ENCODE measurements around the gene LIN7A.

LIN7A gene, protein sequence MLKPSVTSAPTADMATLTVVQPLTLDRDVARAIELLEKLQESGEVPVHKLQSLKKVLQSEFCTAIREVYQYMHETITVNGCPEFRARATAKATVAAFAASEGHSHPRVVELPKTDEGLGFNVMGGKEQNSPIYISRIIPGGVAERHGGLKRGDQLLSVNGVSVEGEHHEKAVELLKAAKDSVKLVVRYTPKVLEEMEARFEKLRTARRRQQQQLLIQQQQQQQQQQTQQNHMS

DNA sequence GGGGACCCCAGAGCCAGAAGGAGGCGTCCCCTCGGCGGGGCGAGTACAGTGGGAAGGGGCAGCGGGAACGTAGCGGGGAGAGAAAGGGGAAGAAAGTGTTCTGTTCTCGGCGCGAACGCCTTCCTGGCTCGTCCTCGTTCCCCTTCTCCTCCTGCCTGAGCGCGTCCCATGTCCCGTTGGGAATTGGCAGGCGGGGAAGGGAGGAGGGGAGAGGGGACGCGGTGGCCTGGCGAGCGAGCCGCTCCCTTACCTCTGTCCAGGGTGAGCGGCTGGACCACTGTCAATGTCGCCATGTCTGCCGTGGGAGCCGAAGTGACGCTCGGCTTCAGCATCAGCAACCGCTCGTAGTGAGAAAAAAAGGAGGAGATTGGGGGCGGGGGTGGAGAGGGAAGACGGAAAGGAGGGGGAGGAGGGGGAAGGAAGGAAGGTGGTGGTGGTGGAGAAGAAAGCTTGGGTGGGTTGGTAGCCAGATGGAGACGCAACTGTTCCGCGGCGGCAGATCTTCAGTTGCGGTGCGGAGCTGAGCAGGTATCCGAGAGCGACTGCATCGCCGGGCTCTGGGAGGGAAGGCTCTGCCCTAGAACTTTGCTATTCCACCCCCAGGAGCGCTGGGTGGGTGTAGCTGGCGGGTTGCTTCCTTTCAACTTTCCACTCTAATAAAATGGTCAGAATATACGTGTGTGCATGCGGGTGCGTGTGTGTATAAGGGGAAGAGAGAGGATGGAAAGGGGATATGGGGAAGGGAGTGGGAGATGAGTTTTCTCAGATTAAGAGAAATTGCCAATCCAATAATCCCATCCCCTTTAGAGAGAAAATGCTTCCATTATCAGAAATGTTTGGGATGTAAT, at the start of gene LIN7A:
Gene LIN7A (minus strand): TSS at position 544 of the 848 bp plus-strand sequence. CDS start 212 bp downstream, at position 332.
- DNase-seq: peak; percentile 60

DNA sequence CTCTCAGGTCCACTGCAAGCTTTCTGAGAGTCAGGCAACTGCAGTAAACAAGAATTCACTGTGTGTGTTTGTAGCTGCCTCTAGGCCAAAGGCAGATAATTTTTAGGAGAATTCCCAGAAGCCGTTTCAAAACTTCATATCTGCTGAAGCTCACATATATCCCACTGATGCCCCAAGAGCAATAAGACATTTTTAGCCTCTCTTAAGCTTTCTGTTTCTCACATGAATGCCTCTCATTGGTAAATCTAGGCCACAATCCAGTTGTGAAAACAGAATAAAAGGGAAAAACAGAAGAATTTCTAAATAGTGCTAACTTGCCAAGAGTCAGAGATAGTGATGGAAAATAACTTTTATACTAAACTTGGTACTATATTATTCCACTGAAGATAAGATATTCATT, 48.5 kb upstream of the LIN7A start:
- DNase-seq: no peak

DNA sequence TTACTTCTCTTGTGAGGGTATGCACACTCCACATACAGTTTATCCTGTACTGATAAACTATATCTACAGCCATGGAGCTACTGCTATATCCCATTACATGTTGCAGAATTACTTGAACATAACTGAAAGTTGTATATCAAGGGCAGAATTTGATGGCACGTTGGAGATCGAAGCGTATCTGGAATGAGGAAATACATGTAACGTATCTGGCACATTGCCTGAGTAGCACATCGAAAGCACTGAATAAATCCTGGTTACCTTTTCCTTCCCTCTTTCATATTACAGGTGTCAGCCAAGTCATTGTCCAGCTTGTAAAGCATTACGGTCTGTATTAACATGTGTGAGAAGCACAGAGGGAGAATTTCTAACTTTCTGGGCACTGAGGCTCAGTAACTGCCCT, 42.1 kb upstream of the LIN7A start:
- no peak for DNase-seq

DNA sequence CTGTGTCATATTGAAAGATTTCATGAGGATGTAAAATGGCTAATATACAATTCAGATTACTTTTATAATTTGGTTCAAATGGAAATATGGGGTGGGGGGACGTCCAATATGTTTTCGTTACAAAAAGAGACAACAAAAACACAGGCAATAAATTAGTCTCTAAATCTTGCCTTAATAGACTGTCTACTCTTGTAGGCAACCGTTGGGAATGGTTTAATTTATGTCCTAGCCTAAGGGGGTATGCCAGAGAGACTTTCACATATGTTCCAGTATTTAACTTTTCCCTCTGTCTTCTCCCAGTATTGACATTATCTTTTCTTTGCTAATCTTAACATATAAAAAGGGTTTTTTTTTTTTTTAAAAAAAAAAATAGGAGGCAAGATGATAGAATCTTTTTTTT, 41.5 kb upstream of the LIN7A start:
- DNase-seq: no peak

DNA sequence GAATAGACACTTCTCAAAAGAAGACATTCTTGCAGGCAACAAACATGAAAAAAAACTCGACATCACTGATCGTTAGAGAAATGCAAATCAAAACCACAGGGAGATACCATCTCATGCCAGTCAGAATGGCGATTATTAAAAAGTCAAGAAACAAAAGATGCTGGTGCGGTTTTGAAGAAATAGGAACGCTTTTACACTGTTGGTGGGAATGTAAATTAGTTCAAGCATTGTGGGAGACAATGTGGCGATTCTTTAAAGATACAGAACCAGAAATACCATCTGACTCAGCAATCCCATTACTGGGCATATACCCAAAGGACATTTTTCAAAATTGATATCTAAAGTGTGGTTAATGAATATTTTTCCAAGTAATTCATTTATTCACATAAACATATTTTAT, 39.6 kb upstream of the LIN7A start:
- no peak for DNase-seq

DNA sequence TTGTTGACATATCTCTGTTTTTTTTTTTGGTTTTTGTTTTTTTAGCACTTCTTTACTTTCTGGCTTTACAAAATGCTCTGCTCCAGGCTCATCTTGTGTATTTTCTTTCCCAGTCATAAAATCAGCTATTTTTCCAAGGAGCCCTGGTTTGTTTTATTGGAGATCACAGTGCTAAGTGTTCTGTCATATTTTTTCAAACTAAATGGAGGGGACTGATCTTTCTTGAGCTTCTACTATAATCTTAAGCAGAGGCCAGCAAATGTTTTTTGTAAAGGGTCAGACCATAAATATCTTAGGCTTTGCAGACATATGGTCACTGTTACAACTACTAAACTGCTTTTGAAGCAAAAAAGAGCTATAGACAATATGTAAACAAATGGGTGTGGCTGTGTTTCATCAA, 30.6 kb upstream of the LIN7A start:
- no peak for DNase-seq

DNA sequence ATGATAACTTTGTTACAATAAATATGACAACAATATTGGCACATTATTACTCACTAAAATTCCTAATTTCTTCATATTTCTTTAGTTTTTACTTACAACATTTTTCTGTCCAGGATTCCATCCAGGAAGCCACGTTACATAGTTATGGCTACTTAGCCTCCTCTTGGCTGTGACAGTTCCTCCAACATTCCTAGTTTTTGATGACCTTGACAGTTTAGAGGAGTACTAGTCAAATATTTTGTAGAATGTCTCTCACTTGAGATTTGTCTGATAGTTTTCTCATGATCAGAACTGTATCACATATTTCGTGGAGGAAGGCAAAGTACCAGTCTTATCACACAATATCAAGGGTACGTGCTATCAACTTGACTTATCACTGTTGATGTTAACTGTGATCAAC, 29.8 kb upstream of the LIN7A start:
- no peak for DNase-seq

DNA sequence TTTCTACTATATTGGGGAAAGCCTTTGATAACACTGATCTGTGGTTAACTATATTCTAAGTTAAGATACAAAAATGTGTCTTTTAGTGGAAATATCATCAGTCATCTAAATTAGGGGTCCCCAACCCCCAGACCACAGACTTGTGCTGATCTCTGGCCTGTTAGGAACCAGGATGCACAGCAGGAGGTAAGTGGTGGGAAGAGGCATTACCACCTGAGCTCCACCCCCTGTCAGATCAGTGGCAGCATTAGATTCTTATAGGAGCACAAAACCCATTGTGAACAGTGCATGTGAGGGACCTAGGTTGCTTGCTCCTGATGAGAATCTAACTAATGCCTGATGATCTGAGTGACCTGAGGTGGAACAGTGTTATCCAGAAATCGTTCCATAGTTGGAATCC, 28.3 kb upstream of the LIN7A start:
- no peak for DNase-seq

DNA sequence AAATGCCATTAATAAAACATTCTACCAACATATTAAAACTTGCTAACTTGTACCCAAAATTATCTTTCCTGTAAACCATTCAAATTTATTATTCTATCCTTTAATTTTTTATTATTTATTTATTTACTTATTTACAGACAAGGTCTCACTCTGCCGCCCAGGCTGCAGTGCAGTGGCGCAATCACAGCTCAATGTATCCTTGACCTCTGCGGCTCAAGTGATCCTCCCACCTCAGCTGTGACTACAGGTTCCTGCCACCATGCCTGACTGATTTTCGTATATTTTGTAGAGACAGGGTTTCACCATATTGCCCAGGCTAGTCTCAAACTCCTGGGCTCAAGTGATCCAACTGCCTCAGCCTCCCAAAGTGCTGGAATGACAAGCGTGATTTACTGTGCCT, 20.4 kb upstream of the LIN7A start:
- no peak for DNase-seq

DNA sequence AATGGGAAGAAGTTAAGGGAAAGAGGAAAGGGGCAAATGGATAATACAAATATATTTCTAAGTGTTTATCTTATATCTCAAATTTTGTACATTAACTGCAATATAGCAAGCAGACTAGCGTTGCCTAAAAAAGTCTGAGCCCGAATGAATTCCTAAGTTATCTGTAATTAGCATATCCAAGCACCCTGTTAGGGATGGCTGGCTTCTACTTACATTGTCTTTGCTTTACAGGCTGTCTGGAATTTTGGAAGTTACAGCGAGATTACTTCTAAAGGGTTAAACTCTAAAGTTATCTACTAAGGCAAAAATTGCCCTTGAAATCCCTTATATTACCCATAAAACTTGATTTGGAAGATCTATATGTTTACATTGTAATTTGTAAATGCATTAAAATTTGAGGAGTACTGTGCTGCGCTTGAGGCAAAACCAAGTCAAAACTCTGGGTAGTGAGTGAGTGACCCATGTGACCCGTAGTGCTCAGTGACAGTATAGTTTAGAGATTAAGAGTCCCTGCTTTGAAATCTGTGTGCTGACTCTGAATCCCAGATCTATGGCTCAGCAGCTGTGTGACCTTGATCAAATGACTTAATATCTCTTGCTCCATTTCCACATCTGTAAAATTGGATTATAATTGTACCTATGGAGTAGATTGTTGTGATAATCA, 17.3 kb upstream of the LIN7A start:
- DNase-seq: no peak

DNA sequence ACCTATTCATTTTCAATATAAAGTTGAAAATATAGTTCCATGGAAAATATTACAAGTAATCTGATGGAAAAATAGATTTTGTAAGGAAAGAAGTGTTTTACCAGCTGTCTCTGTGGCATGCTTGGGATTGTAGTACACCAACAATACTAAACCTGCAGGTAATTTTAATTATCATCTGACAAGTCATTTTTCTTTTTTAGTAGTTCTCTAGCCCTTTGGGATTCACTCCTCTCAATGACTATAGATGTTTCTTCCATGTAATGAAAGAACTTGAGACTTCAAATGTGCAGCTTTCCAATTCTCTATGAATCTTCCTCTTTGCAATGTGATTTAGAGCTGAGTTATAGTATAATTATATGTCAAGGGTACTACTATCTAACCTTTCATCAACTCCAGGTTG, 14.7 kb upstream of the LIN7A start:
- DNase-seq: no peak

DNA sequence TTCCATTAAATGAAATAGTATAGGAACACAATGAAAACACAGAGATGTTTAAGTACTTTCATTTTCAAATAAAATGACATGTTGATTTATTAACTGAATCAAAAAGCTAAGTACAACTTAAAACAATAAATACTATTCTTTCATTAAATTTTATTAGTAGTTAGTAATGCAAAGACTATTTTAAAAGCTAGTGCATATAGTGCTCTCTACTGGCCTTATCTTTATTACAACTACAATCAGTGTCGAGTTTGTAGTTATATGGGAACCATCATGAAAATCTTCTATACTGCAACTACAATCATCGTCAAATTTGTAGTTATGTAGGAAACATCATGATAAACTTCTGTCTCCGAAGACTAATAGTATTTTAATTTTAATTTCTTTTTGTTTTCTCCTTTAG, 8.9 kb upstream of the LIN7A start:
- DNase-seq: no peak

DNA sequence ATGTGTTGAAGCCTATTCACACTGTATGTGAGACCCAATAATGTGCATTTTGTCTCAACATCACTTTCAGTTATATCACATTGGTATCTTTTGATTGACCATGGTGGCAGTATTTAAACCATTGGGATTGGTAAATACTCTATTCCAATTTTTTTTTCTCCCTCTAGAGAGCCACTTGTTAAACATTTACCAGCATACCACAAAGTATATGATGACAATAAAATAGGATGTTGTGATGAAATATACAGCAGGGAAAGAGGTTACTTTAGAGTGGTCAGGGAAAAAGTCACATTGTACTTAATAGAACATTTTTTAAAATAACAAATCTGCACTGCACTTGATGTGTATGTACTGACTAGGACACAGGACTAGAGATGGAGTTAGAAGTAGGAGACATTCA, 5.6 kb upstream of the LIN7A start:
- no peak for DNase-seq

DNA sequence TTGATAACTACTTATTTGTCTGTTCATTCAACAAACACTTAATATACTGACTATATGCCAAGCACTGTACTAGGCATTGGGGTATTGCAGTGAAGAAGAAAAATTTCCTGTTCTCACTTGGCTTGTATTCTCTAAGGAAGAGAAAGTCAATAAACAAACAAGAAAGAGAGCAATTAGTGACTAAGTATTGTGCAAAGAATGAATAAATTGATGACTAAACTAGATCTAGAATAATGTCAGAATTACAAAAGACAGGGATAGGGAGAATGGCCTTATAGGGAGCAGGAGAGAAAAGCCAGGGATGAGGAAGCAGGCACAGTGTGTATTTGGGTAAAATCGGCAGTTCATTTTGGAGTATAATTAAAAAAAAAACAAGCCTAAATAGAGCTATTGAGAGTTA, 4.2 kb upstream of the LIN7A start:
- DNase-seq: no peak

DNA sequence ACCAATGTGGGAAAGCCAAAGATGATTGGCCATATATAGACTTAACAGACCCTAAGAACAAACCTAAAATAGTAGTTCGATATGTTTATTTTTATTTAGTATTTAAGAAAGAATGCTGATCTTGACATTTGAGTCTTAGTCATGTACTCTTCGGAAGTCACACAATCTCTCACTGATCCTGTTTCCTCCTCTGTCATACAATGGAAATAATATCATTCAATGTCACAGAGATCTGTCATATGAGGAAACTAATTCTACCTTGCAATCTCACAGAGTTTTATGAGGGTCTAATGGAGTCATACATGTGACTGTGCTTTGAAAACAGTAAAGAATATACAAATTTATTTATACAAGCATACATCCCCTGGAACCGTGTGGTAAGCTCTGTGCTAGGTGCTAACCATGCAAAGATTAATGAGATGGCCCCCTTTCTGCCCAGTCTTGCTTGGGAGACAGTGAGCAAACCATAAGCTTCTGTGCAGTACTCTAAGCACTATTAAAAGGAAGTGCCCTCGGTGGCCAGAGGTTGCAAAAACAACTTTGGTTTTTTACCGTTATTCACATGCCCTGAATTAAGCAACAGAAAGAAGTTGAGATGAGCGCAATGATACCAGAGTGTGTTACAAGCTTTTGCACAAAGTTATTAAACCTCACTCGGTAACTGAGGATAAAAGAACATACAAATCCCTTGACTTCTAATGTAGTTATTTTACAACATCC, 1.7 kb upstream of the LIN7A start:
- DNase-seq: peak; percentile 43

DNA sequence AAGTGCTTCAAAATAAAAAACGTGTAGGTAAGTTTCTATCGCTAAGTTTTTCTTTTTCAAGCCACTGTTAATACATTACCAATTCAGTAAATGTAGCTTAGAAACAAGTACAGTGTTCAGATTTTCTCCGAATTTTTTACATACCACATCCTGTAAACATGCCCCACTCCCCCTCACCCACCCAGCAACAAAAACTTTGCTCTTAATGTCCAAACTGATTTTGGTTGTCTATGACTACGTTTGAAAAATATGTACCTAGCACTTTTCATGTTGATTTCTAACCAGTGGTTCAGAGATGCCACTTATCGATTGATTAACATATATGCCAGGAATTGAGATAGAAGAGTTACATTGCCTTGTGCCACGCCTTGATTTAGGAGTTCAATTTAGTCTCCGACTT, 663 bp upstream of the LIN7A start:
- DNase-seq: no peak

DNA sequence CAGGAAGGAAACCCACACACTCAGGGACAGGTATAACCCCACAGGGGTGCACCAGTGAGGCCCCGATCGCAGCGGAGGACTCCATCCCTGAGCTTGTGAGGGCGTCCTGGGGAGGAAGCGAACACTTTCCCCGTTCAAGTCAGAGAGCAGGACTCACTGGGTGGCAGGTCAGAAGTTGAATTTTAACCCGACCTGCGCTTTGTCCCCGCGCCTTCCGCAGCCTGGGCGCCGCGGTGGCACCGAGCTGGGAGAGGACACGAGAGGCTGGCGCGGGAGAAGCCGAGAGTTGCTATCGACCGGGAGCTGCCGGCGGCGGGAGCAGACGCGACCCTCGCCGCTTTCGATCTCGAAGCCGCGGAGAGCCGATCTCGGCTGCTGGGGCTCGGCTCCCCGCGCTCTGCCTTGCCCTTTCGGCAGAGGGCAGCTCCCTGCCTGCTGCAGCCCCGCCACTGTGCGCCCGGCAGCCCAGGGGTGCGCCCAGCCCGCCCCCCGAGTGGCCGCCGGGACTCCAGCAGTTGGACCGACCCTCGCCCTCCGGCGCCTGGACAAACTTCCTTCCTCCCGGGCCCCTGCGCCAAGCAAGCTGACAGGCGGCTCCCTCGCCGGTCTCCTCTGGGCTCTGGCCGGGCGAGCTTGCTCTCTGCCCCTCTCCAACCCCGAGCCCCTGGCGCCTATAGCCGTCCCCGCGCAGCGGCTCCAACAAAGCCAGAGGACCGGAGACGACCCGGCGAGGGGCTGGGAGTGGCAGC, 918 bp downstream of the LIN7A start:
- no peak for DNase-seq

DNA sequence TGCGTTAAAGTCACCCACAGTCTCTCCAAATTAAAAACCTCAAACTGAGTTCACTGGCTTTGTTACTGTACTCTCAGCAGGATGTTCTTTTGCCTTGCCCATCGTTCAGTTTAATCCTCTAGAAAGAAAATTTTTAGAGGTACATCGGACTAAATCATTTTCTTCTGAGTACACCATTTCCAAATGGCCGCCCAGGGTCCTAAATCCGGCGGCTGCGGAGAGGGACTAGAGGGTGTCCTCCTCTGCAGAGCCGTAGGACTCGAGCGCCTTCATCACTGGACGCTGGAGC, 1.4 kb downstream of the LIN7A start:
- peak; percentile 38 for DNase-seq

DNA sequence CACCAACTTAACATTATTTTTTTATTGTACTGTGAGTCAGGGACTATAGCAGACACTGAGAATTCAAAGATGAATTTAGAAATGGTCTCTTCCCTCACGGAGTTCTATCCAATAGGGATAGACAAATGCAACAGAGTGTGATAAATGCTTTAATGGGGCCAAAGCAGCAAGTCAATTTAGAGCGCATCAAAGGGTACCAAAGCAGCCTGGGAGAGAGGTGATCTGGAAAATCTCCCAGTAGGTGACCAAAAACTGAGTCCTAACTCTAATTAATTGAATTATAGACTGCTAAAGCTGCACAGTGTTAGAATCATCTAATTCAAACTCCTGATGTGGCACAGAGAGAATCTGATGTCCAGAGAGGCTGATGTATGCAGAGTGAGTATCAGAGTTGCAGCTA, 2.6 kb downstream of the LIN7A start:
- DNase-seq: peak; percentile 30

DNA sequence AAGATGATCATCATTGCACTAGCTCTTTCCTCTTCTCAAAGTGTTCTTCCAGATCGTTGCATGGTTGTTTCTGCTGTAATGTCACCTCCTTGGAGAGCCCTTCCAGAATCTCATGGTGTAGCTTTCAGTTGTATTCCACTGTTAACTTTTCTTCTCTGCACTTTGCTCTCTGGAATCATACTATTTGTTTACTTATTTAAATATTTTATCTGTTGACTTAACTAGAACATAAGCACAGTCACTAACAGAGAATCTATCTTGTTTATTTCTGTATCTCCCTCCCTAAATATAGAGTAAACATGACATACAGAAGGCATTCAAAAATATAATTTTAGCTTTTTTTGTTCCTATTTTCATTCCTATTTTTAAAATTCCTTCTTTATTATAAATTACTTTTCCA, 11.8 kb downstream of the LIN7A start:
- DNase-seq: no peak

DNA sequence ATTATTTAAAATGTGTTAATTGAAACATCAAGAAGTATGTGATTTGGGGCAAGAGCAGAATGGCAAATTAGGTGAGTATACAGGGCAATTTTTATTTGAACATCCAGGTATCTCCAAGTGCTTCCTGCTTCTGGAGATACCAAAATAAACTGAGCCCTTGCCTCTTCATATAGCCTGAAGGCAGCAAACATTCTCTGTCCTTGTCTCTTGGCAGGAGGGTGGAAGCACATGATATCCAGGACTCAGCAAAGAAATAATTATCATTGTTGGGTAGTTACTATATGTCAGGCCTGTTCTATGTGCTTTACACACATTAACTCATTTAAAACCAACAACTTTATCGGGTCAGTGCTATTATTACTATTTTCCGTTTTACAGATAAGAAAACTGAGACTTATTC, 12.5 kb downstream of the LIN7A start:
- DNase-seq: no peak

DNA sequence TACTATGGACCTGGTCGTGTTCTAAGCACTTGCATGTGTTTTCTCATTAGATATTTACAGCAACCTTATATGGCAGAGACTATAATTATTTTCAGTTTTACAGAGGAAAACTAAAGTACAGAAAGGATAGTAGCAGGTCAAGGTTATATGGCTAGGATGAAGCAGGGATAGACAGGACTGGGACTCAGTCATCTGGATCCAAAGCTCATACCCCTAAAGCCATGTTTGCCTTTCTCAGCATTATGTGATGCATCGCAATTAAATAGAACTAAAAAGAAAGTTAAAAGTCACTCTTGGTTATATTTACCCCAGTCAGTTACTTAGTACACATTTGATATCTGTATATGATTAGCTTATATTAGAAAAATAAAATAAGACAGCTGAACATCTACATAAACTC, 13.3 kb downstream of the LIN7A start:
- DNase-seq: no peak

DNA sequence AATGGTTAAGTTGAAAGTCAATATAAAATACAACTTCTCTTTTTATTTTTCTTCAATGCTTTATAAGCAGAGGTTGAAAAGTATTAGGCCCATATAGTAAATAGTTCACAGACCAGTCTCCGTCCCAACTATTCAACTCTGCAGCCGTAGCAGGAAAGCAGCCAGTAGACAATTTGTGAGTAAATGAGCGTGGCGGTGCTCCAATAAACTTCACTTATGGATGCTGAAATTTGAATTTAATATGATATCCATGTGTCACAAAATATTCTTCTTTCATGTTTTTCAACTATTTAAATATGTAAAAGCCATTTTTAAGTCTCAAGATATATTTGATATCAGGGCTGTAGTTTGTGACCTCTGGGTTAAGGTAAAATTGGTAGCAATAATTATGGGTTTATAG, 17.7 kb downstream of the LIN7A start:
- no peak for DNase-seq
